Keratinocyte (primary cell): ENCODE results near the gene XYLT2. TPM values are rescaled to one million over a fixed set of nuclear protein-coding genes. Genes with fewer than 3 reads are reported as not detected.
"Not testable (repeated sequence)": the region's sequence is repeated elsewhere in the genome, so short reads cannot be mapped to it uniquely, and the experiment has no call there.

Experiments
- DNase-seq: peaks from one replicate; pipeline ENCODE4 v3.0.0-alpha.2; 2011; ENCODE audit warnings: low read depth, missing footprints, low spot score
- FAIRE-seq: peaks from 2 replicates; lab custom pipeline; 2011; peaks lifted over from hg19 to GRCh38; lab: Jason Lieb, UNC
- H2AFZ ChIP-seq: 2 replicates; pipeline ENCODE4 v1.6.0; 2012; ENCODE audit warnings: low read length, control low read depth, inconsistent platforms; ENCODE audit not compliant: control insufficient read depth
- H3K27ac ChIP-seq: 2 replicates; pipeline ENCODE4 v1.5.1; 2011; ENCODE audit warnings: low read length; ENCODE audit not compliant: control insufficient read depth, insufficient read depth
- H3K27me3 ChIP-seq: 3 replicates; pipeline ENCODE4 v1.6.0; 2011; ENCODE audit warnings: low read length; ENCODE audit not compliant: control insufficient read depth, insufficient read depth; ENCODE audit errors: extremely low read depth
- H3K36me3 ChIP-seq, 2 experiments: 2 replicates in 1 of 2; 3 replicates in 1 of 2; pipeline ENCODE4 v1.5.1; 2011; ENCODE audit warnings: low read length in 2 of 2, mild to moderate bottlenecking in 1 of 2; ENCODE audit not compliant: control insufficient read depth in 2 of 2, insufficient read depth in 2 of 2; ENCODE audit errors: extremely low read depth in 1 of 2
- H3K4me1 ChIP-seq: 3 replicates; pipeline ENCODE4 v1.5.1; 2011; ENCODE audit warnings: low read length; ENCODE audit not compliant: control insufficient read depth, insufficient read depth; ENCODE audit errors: extremely low read depth
- H3K4me2 ChIP-seq: 3 replicates; pipeline ENCODE4 v1.6.0; 2011; ENCODE audit warnings: low read depth, low read length; ENCODE audit not compliant: control insufficient read depth, insufficient read depth; ENCODE audit errors: extremely low read depth
- H3K4me3 ChIP-seq, 3 experiments: fragments of 200-600 bp in 1 of 3; sonication (generic) in 1 of 3; 2 replicates in 2 of 3; 3 replicates in 1 of 3; pipeline ENCODE4 v1.5.1; 2011 to 2016; ENCODE audit warnings: low read length in 3 of 3, mild to moderate bottlenecking in 3 of 3, control low read depth in 2 of 3, inconsistent platforms in 1 of 3, low read depth in 1 of 3, mixed read lengths in 1 of 3, mixed run types in 1 of 3, moderate library complexity in 1 of 3; ENCODE audit not compliant: control insufficient read depth in 2 of 3, insufficient read depth in 2 of 3; ENCODE audit errors: extremely low read depth in 1 of 3
- H3K79me2 ChIP-seq: 2 replicates; pipeline ENCODE4 v1.6.0; 2012; ENCODE audit warnings: low read length; ENCODE audit not compliant: control insufficient read depth, insufficient read depth
- H3K9ac ChIP-seq: 3 replicates; pipeline ENCODE4 v1.6.0; 2011; ENCODE audit warnings: low read length; ENCODE audit not compliant: control insufficient read depth, insufficient read depth; ENCODE audit errors: extremely low read depth
- H3K9me1 ChIP-seq: 3 replicates; pipeline ENCODE4 v1.6.0; 2011; ENCODE audit warnings: low read length; ENCODE audit not compliant: control insufficient read depth, insufficient read depth; ENCODE audit errors: extremely low read depth
- H3K9me3 ChIP-seq: 2 replicates; pipeline ENCODE4 v1.5.1; 2012; ENCODE audit warnings: low read depth, low read length; ENCODE audit not compliant: control insufficient read depth
- H4K20me1 ChIP-seq: 3 replicates; pipeline ENCODE4 v1.6.0; 2011; ENCODE audit warnings: low read length; ENCODE audit not compliant: control insufficient read depth, insufficient read depth; ENCODE audit errors: extremely low read depth
- CTCF ChIP-seq, 3 experiments: IDR thresholded peaks in 1 of 3; conservative IDR thresholded peaks in 1 of 3; optimal IDR thresholded peaks in 1 of 3; 2 replicates in 2 of 3; 3 replicates in 1 of 3; pipeline versions ENCODE3 to v1.5.1; 2011; ENCODE audit warnings: low read length in 3 of 3, mild to moderate bottlenecking in 3 of 3, moderate library complexity in 2 of 3, control low read depth in 1 of 3, inconsistent platforms in 1 of 3; ENCODE audit not compliant: insufficient read depth in 2 of 3; ENCODE audit errors: extremely low read depth in 1 of 3
- EZH2 ChIP-seq: IDR thresholded peaks from one replicate; pipeline ENCODE4 v1.6.1; 2012; ENCODE audit warnings: inconsistent platforms, mild to moderate bottlenecking, low read length, moderate library complexity
- dilution Hi-C: fragments of 300-500 bp; cut with MboI; formaldehyde crosslinking; loops from one replicate; pipeline ENCODE4 v1.7.0; 2020; ENCODE audit warnings: low sequenced_read_pairs; ENCODE audit not compliant: extremely low pct_ligation_motif_present
- polyA plus RNA-seq, 5 experiments: library from polyadenylated mRNA; depleted of rRNA in 3 of 5; stranded (reverse) in 3 of 5; stranded (forward) in 1 of 5; unstranded in 1 of 5; fragments of >200 nt; gene quantifications; 1 replicate in 1 of 5; 2 replicates in 3 of 5; 3 replicates in 1 of 5; pipeline versions ENCODE4 v1.2.1 to v1.2.3, GENCODE V29; 2011 to 2012; ENCODE audit warnings: missing spikeins in 2 of 5, low read depth in 1 of 5, low replicate concordance in 1 of 5

XYLT2 gene
- polyA plus RNA-seq, 1 donor (not counting 4 experiments of a cell fraction or from before 2014, with no cell fraction given) = 15.3 TPM

- H3K4me3 ChIP-seq, H3K4me1 ChIP-seq, H3K36me3 ChIP-seq, DNase-seq, H2AFZ ChIP-seq, H3K27me3 ChIP-seq, H3K4me2 ChIP-seq, H3K79me2 ChIP-seq, H4K20me1 ChIP-seq, FAIRE-seq, H3K9me1 ChIP-seq, H3K9me3 ChIP-seq, H3K9ac ChIP-seq, dilution Hi-C loops, H3K27ac ChIP-seq: not testable (repeated sequence)
- peak in 1 of 3 experiments; percentile 64 for TF ChIP-seq CTCF (optimal IDR thresholded peaks at IDR 0.05 in 1 of 3, IDR thresholded peaks at IDR 0.05 in 1 of 3, conservative IDR thresholded peaks at IDR 0.05 in 1 of 3; ENCODE audit: extremely low read depth in 1 of 3, insufficient read depth in 2 of 3, low read length in 3 of 3)
Measured at GRCh38 chr17:50333291-50334057, 12.5 kb upstream of the XYLT2 start.

GRCh38 chr17:50337956-50338355 lies 8.0 kb upstream of the XYLT2 start:
- peak; percentile 32 for FAIRE-seq
- Histone ChIP-seq H3K9me3 (no peaks in the 10 kb centered on the region), H3K9ac (no peak overlapping the region), H4K20me1 (no peaks in the 10 kb centered on the region), H3K36me3 (no peaks in the 10 kb centered on the region), H3K4me1 (no peaks in the 10 kb centered on the region), H3K27ac (no peak overlapping the region), H3K27me3 (no peaks in the 10 kb centered on the region), H3K79me2 (no peaks in the 10 kb centered on the region), H3K4me2 (no peak overlapping the region), H3K4me3 (no peak overlapping the region), H2AFZ (no peak overlapping the region), H3K9me1 (no peaks in the 10 kb centered on the region)
- dilution Hi-C loops = no loop called here
- DNase-seq = no peak
- TF ChIP-seq EZH2 (no peak), CTCF (optimal IDR thresholded peaks at IDR 0.05 in 1 of 3, IDR thresholded peaks at IDR 0.05 in 1 of 3, conservative IDR thresholded peaks at IDR 0.05 in 1 of 3; ENCODE audit: extremely low read depth in 1 of 3, insufficient read depth in 2 of 3, low read length in 3 of 3) (no peak)
